LNCaP clone FGC (cell line): ENCODE results near the gene STAG3.

Experiments
- DNase-seq: peaks from one replicate; pipeline ENCODE4 v3.0.0-alpha.2; 2011; ENCODE audit warnings: low read depth
- H3K4me3 ChIP-seq: 2 replicates; pipeline ENCODE4 v1.5.1; 2011; ENCODE audit warnings: mild to moderate bottlenecking, low read depth, low read length, control low read depth
- CTCF ChIP-seq: IDR thresholded peaks from 2 replicates; pipeline ENCODE4 v1.5.1; 2012; ENCODE audit warnings: mild to moderate bottlenecking; ENCODE audit not compliant: control insufficient read depth, insufficient read depth; ENCODE audit errors: extremely low read depth

STAG3 gene

DNA sequence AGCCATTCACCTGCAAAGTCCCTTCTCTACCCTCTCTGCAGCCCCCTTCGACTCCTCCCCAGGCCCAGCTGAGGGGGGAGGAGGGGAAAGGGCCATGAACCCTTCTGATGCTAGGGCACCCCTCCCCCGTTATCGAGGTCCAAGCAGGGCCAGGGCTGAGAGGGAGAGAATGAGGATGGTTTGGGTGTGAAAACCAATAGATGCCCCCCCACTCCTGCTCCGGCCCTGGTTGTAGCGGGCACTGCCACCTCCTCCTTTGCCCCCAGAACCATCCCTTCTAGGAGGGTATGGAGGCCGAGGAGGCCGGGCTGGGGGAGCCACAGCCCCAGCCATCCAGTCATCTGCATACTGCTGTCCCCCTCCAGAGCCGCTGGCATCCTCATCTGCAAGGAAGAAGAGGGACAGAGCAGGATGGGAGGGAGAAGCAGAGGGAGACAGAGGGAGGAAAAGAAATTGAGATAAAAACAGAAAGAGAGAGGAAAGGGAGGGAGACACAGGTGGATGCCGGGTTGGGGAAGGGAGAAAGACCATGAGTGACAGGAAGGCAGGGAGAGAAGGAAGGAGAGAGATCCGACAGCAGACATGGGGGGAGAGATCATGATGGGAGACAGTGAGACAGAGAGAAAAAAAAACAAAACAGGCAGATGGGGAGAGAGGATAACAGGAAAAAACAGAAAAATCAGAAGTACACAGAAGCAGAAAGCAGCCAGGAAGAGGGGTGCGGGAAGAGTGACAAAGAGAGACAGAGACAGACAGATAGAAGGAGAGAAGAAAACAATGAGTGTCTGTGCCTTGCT is 7.4 kb upstream of the STAG3 start:
- TF ChIP-seq CTCF = no peak
- H3K4me3 ChIP-seq = no peak overlapping the region
- no peak for DNase-seq

DNA sequence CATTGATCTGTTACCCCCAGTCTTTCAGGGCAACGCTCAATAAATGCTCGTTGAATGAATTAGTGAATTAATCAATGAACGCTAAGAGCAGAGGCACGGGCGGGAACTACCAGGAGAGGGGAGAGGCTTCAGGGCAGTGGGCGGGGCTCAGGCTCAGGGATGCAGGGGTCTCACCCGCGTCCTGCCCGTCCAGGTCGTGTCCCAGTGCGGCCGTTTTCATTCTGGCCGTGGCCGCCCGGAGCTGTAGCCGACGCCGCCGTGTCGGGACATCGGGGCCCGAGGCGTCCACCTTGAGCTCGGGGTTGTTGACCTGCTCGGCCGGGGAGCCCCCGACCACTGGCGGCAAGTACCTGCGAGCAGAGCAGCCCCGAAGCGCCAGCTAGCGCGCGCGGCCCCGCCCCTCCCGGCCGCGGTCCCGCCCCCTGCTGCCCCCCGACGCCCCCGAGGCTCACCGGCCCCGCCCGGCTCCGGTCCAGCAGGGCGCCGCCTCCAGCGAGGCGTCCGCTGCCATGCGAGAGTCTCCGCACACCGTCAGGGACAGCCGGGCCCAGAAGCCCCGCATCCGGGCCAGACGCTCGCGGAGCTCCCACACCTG is 6.5 kb upstream of the STAG3 start:
- H3K4me3 ChIP-seq = no peak overlapping the region
- TF ChIP-seq CTCF = no peak
- no peak for DNase-seq

DNA sequence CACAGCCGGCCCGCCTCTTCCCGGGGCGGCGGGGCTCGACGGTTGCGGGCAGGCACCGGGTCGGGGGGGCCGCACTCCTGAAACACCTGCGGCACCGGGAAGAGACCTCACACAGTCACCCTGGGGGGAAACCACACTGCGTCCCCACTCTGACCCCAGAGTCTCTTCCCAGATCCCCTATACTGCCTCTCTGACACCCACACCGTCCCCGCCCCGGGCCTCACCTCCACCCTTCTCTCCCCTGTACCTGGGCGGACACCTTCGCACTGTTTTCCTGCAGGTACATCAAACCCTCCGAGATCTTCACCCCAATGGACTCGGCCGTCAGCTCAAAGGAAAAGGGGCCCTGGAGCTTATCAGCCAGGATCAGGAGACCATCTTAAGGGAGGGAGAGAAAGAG is 5.9 kb upstream of the STAG3 start:
- no peak for TF ChIP-seq CTCF
- H3K4me3 ChIP-seq = no peak overlapping the region
- DNase-seq = no peak

- DNase-seq = no peak
- no peak overlapping the region for H3K4me3 ChIP-seq
- TF ChIP-seq CTCF = no peak
Observed at GRCh38 chr7:100173806-100174495, 3.8 kb upstream of the STAG3 start.

DNA sequence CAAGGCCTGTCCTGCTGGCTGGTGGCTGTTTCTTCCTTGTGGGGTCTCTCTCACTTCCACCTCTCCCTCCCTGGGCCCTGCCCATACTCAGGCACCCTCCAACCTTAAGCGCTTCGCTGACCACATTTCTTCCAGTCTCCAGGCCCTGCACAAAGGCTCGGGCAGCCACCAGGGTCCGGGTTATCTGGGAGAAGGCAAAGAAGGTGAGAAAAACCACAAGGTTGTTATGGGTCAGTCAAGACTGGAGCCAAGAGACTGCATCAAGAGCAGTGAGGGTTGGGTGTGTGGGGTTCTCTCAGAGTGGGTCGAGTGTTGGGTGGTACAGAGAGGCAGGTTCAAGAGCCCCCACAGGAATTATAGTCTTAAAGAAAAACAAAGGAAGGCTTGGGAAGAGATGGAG is 3.1 kb upstream of the STAG3 start:
- no peak overlapping the region for H3K4me3 ChIP-seq
- no peak for DNase-seq
- no peak for TF ChIP-seq CTCF

DNA sequence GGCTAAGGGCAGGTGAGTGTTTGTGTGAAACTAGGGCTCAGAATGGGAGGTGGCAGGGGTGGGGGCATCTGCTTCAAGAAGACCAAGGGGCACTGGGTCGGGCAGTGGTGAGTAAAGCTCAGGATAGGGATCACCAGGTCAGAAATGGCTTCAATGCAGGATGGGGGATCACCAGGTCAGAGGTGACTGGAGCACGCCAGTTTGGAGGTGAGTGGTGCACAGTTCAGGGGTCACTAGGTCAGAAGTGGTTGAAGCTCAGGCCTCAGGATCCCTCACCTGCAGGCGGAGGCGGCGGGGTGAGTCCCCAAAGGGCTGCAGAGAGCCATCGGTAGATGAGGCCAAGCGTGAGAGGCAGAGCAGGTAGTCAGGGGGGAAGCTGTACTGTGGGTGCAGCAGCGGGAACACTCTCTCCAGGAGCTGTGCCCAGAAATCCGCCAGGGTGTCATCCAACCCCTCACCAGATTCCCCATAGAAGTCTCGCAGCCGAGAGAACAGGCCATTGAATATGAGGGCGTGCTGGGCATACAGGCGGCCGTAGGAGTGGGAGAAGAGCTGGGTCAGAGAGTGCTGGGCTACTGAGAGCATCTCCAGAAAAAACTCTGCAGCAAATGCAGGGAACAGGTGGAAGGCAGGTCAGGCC is 2.3 kb upstream of the STAG3 start:
- no peak overlapping the region for H3K4me3 ChIP-seq
- no peak for DNase-seq
- no peak for TF ChIP-seq CTCF
